Neuronal stem cell (in vitro differentiated cells): ENCODE results near the gene BDNF.
"Not testable (repeated sequence)": the region's sequence is repeated elsewhere in the genome, so short reads cannot be mapped to it uniquely, and the experiment has no call there.

Source experiments
- DNase-seq: peaks from one replicate; pipeline ENCODE4 v3.0.0-alpha.2; 2013; ENCODE audit warnings: low spot score
- H2AFZ ChIP-seq: one replicate; pipeline ENCODE4 v1.6.1; 2013; ENCODE audit warnings: mild to moderate bottlenecking, low read length, inconsistent platforms
- H2AK5ac ChIP-seq: 2 replicates; pipeline ENCODE4 v1.6.1; 2013; ENCODE audit warnings: low read depth, mild to moderate bottlenecking, inconsistent platforms, low read length, moderate library complexity, mixed read lengths
- H2BK120ac ChIP-seq: 2 replicates; pipeline ENCODE4 v1.6.1; 2013; ENCODE audit warnings: low read depth, mild to moderate bottlenecking, inconsistent platforms, low read length, moderate library complexity, mixed read lengths
- H2BK12ac ChIP-seq: one replicate; pipeline ENCODE4 v1.6.1; 2013; ENCODE audit warnings: low read length, inconsistent platforms
- H2BK15ac ChIP-seq: 2 replicates; pipeline ENCODE4 v1.6.1; 2013; ENCODE audit warnings: mild to moderate bottlenecking, low read length, inconsistent platforms, mixed read lengths
- H2BK5ac ChIP-seq: one replicate; pipeline ENCODE4 v1.6.1; 2013; ENCODE audit warnings: inconsistent platforms, mild to moderate bottlenecking, low read length, moderate library complexity
- H3K14ac ChIP-seq: one replicate; pipeline ENCODE4 v1.6.1; 2013; ENCODE audit warnings: low read length, inconsistent platforms
- H3K18ac ChIP-seq: 2 replicates; pipeline ENCODE4 v1.6.1; 2013; ENCODE audit warnings: low read length, inconsistent platforms
- H3K23ac ChIP-seq: 2 replicates; pipeline ENCODE4 v1.6.1; 2013; ENCODE audit warnings: low read depth, mild to moderate bottlenecking, mixed read lengths, low read length, inconsistent platforms; ENCODE audit not compliant: poor library complexity
- H3K27ac ChIP-seq: replicated peaks from 3 replicates; pipeline ENCODE4 v1.5.1; 2013; ENCODE audit warnings: low read length, inconsistent platforms
- H3K27me3 ChIP-seq, 3 experiments: 2 replicates each; pipeline ENCODE4 v1.6.1; 2013; ENCODE audit warnings: low read length in 3 of 3, mild to moderate bottlenecking in 2 of 3, inconsistent platforms in 1 of 3, low read depth in 1 of 3, mixed read lengths in 1 of 3, moderate library complexity in 1 of 3; ENCODE audit not compliant: control insufficient read depth in 3 of 3, insufficient read depth in 3 of 3
- H3K36me3 ChIP-seq, 2 donors: replicated peaks in 1 of 2; 2 replicates each; pipeline ENCODE4 v1.6.1; 2013; ENCODE audit warnings: low read length in 2 of 2; ENCODE audit not compliant: control insufficient read depth in 2 of 2, insufficient read depth in 2 of 2
- H3K4ac ChIP-seq: 2 replicates; pipeline ENCODE4 v1.6.1; 2013; ENCODE audit warnings: inconsistent platforms, mild to moderate bottlenecking, low read length, moderate library complexity
- H3K4me1 ChIP-seq, 2 donors: 1 replicate in 1 of 2; 2 replicates in 1 of 2; pipeline ENCODE4 v1.6.1; 2013; ENCODE audit warnings: low read length in 2 of 2, low read depth in 1 of 2; ENCODE audit not compliant: control insufficient read depth in 2 of 2, insufficient read depth in 1 of 2
- H3K4me2 ChIP-seq: one replicate; pipeline ENCODE4 v1.6.1; 2013; ENCODE audit warnings: mild to moderate bottlenecking, low read length, inconsistent platforms; ENCODE audit not compliant: insufficient read depth, poor library complexity, severe bottlenecking
- H3K4me3 ChIP-seq, 2 donors: 2 replicates each; pipeline ENCODE4 v1.5.1; 2013; ENCODE audit warnings: low read length in 2 of 2, mild to moderate bottlenecking in 2 of 2, inconsistent platforms in 1 of 2, moderate library complexity in 1 of 2
- H3K79me1 ChIP-seq: one replicate; pipeline ENCODE4 v1.6.1; 2013; ENCODE audit warnings: low read depth, mild to moderate bottlenecking, inconsistent platforms, low read length, moderate library complexity
- H3K9ac ChIP-seq: one replicate; pipeline ENCODE4 v1.6.1; 2013; ENCODE audit warnings: mild to moderate bottlenecking, low read depth, low read length, inconsistent platforms; ENCODE audit not compliant: poor library complexity
- H3K9me3 ChIP-seq, 2 donors: replicated peaks in 1 of 2; 2 replicates each; pipeline versions ENCODE3 to v1.6.1; 2013; ENCODE audit warnings: low read length in 2 of 2, mild to moderate bottlenecking in 2 of 2, inconsistent platforms in 1 of 2, low read depth in 1 of 2, mixed read lengths in 1 of 2, moderate library complexity in 1 of 2; ENCODE audit not compliant: control insufficient read depth in 2 of 2, insufficient read depth in 1 of 2
- H4K8ac ChIP-seq: one replicate; pipeline ENCODE4 v1.6.1; 2013; ENCODE audit warnings: low read depth, mild to moderate bottlenecking, inconsistent platforms, low read length, moderate library complexity
- H4K91ac ChIP-seq: one replicate; pipeline ENCODE4 v1.6.1; 2013; ENCODE audit warnings: low read length, low read depth, mild to moderate bottlenecking, inconsistent platforms; ENCODE audit not compliant: poor library complexity
- WGBS, 2 donors: extraction: QIAGEN DNeasy Blood & Tissue Kit; methylation state at CpG; one replicate each; pipeline ENCODE4 v1.1.7; 2013; ENCODE audit warnings: missing lambda C conversion rate in 2 of 2, mixed read lengths in 1 of 2; ENCODE audit not compliant: insufficient read length in 2 of 2, insufficient replicate concordance in 1 of 2; ENCODE audit errors: extremely low coverage in 2 of 2; 5-methylcytosine and 5-hydroxymethylcytosine counted together

The BDNF gene

DNA sequence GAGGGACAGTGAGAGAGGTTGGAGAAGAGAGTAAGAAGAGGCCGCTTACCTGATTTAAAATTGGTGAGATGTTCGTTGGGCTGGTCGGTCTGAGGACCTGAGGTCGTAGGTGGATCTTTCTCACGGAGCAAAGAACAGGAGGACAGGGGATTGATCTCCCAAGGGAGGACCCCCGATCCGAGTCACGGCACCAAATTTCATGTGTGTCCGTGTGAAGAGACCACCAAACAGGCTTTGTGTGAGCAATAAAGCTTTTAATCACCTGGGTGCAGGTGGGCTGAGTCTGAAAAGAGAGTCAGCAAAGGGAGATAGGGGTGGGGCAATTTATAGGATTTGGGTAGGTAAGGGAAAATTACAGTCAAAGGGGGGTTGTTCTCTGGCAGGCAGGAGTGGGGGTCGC is 66.0 kb downstream of the BDNF start:
- H3K36me3 ChIP-seq, H3K4me3 ChIP-seq, H2BK12ac ChIP-seq, H2BK15ac ChIP-seq, H3K18ac ChIP-seq, H3K4me1 ChIP-seq, H3K9ac ChIP-seq, H3K4ac ChIP-seq, H3K79me1 ChIP-seq, H3K9me3 ChIP-seq, H3K23ac ChIP-seq, H3K27me3 ChIP-seq, H4K91ac ChIP-seq, H4K8ac ChIP-seq, H2AK5ac ChIP-seq, H3K14ac ChIP-seq, DNase-seq, H2BK120ac ChIP-seq, H2BK5ac ChIP-seq, H3K27ac ChIP-seq, H2AFZ ChIP-seq, H3K4me2 ChIP-seq: not testable (repeated sequence)
- WGBS, 2 donors = no CpG with 5 or more reads among the region's 10 CpGs

DNA sequence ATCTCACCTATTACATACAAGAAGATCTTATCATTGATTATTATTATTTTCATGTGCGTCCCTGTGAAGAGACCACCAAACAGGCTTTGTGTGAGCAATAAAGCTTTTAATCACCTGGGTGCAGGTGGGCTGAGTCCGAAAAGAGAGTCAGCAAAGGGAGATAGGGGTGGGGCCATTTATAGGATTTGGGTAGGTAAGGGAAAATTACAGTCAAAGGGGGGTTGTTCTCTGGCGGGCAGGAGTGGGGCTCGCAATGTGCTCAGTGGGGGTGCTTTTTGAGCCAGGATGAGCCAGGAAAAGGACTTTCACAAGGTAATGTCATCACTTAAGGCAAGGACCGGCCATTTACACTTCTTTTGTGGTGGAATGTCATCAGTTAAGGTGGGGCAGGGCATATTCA is 71.2 kb downstream of the BDNF start:
- H2BK5ac ChIP-seq, H2AK5ac ChIP-seq, H3K18ac ChIP-seq, H3K27me3 ChIP-seq, H2AFZ ChIP-seq, H3K9ac ChIP-seq, H3K4me1 ChIP-seq, H2BK15ac ChIP-seq, H3K14ac ChIP-seq, H3K4me2 ChIP-seq, H3K23ac ChIP-seq, H4K8ac ChIP-seq, H3K9me3 ChIP-seq, H3K36me3 ChIP-seq, DNase-seq, H2BK120ac ChIP-seq, H4K91ac ChIP-seq, H3K79me1 ChIP-seq, H3K4ac ChIP-seq, H3K4me3 ChIP-seq, H3K27ac ChIP-seq, H2BK12ac ChIP-seq: not testable (repeated sequence)
- WGBS, 2 donors = no CpG with 5 or more reads among the region's 5 CpGs

DNA sequence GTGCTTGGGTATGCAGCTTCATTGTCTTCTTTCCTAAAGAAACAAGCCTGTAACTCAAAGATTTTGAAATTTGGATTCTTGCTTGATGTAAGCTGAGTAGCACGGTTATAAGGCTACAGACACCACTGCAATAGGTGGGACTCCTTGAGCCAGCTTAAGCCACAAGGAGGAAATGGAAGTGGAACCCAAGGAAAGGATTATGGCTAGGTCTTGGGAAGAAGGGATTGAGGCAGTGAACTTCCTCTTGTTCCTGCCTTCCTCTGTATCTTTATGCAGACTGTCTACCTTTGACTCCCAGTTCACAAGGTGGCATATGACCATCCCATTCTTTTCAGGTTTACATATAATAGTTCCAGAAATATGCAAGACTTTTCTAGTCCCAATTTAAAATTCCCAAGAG is 72.3 kb downstream of the BDNF start:
- H3K79me1 ChIP-seq = no peaks in the 10 kb centered on the region
- H3K23ac ChIP-seq = no peak overlapping the region
- no peak overlapping the region for H4K8ac ChIP-seq
- H2BK120ac ChIP-seq = no peak overlapping the region
- WGBS, 2 donors = no CpG with 5 or more reads among the region's 1 CpG
- no peak overlapping the region for H3K9ac ChIP-seq
- no peak overlapping the region for H3K4me3 ChIP-seq
- H3K14ac ChIP-seq = no peak overlapping the region
- H3K4ac ChIP-seq = no peak overlapping the region
- no peak overlapping the region for H4K91ac ChIP-seq
- no peaks in the 10 kb centered on the region for H3K36me3 ChIP-seq
- H2BK12ac ChIP-seq = no peak overlapping the region
- no peaks in the 10 kb centered on the region for H3K9me3 ChIP-seq
- H3K27ac ChIP-seq = no peak overlapping the region
- no peak for DNase-seq
- no peaks in the 10 kb centered on the region for H3K27me3 ChIP-seq
- H3K4me2 ChIP-seq = no peak overlapping the region
- H2BK5ac ChIP-seq = no peak overlapping the region
- H3K18ac ChIP-seq = no peak overlapping the region
- no peak overlapping the region for H2AFZ ChIP-seq
- no peak overlapping the region for H2AK5ac ChIP-seq
- H3K4me1 ChIP-seq = no peaks in the 10 kb centered on the region
- H2BK15ac ChIP-seq = no peak overlapping the region

DNA sequence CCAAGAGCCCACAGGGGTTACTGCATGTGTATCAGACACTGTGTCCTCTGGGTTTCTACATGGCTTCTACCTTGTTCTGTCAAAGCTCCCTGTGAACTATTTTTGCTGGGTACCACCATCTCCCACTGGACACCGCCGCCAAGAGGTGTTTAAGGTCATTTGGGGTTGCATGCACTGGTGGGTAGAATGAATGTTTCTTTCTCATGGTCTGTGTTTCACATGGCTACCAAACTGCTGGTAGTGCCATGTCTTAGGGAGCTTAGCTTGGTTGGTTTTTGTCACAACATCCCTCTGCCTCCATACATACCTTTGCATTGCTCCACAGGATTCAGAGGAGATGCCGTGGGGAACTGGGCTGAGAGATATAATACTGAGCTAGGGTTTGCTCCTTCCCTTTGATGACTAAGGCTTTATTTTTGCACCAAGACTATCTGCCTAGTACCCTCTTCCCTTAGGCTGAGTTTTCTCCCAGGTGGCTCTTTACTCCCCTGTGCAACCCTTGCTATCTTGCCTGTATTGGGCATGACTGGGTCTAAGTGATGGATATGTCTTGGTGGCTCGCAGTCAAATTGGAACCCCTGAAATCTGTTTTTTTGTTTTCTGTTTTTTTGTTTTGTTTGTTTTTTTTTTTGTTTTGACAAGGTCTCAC is 73.2 kb downstream of the BDNF start:
- no peak overlapping the region for H2AFZ ChIP-seq
- H3K36me3 ChIP-seq = no peaks in the 10 kb centered on the region
- DNase-seq = no peak
- H2AK5ac ChIP-seq = no peak overlapping the region
- WGBS, 2 donors = no CpG with 5 or more reads among the region's 4 CpGs
- no peak overlapping the region for H3K27ac ChIP-seq
- H3K79me1 ChIP-seq = no peaks in the 10 kb centered on the region
- no peak overlapping the region for H3K4ac ChIP-seq
- H3K18ac ChIP-seq = no peak overlapping the region
- H4K91ac ChIP-seq = no peak overlapping the region
- no peak overlapping the region for H3K4me2 ChIP-seq
- H3K9ac ChIP-seq = no peak overlapping the region
- H2BK15ac ChIP-seq = no peak overlapping the region
- H4K8ac ChIP-seq = no peak overlapping the region
- H3K4me3 ChIP-seq = no peak overlapping the region
- no peak overlapping the region for H2BK120ac ChIP-seq
- H3K27me3 ChIP-seq = no peaks in the 10 kb centered on the region
- no peak overlapping the region for H2BK5ac ChIP-seq
- H3K23ac ChIP-seq = no peak overlapping the region
- H2BK12ac ChIP-seq = no peak overlapping the region
- H3K4me1 ChIP-seq = no peaks in the 10 kb centered on the region
- H3K9me3 ChIP-seq = no peaks in the 10 kb centered on the region
- no peak overlapping the region for H3K14ac ChIP-seq
